ENCODE results near the gene FUOM. TPM values are rescaled to one million over a fixed set of nuclear protein-coding genes. Genes with fewer than 3 reads are reported as not detected.
"Not testable (repeated sequence)": the region's sequence is repeated elsewhere in the genome, so short reads cannot be mapped to it uniquely, and the experiment has no call there.

The FUOM gene
- total and polyA plus RNA-seq, 9 of the 15 experiments (the other 6 are each of a cell fraction or from before 2014, with no cell fraction given) = 1.8 to 96.1 (median 27.0) TPM

- not testable (repeated sequence) for H3K4me2 ChIP-seq (ENCODE audit: insufficient read depth, low read length)
Measured at GRCh38 chr10:133320852-133321422, 36.9 kb downstream of the FUOM start.

GRCh38 chr10:133318494-133319127 is 39.2 kb downstream of the FUOM start:
- peak overlapping the region; percentile 49 to 92; a peak in 3 of 4 replicates for H3K9ac ChIP-seq (ENCODE audit: insufficient read depth in 1 of 2, low read depth in 2 of 2, low read length in 2 of 2)
- H3K27me3 ChIP-seq (ENCODE audit: control insufficient read depth in 2 of 2, insufficient read depth in 2 of 2, low read length in 2 of 2) = no peaks in the 10 kb centered on the region
- in situ Hi-C loops (cut with MboI) = no loop called here
- intact Hi-C loops (cut with micrococcal nuclease) = no loop called here
- ChIA-PET CTCF (ENCODE audit: low intra/inter-chr PET ratio) (interaction anchor here (0.7 kb wide), 1 partner anchor 61 kb away, joined by 3 read pairs; no protein-coding TSS in a partner anchor), POLR2A (no interaction called here)
- peak overlapping the region; percentile 94 for H2AFZ ChIP-seq (ENCODE audit: low read depth, low read length)
- peak; percentile 73 for FAIRE-seq
- no peaks in the 10 kb centered on the region for H3K9me3 ChIP-seq (replicated peaks; ENCODE audit: control insufficient read depth, insufficient read depth, low read depth, low read length)
- DNase-seq (ENCODE audit: extremely low read depth in 1 of 4, low spot score in 3 of 4) = peak; percentile 60 to 82 (median 62)
- H3K4me1 ChIP-seq (replicated peaks in 1 of 2; ENCODE audit: control insufficient read depth in 2 of 2, insufficient read depth in 2 of 2, low read length in 2 of 2) = peaks cover 0 to 26% of the 10 kb centered on the region in 2 experiments; a peak in 4 of 5 replicates
- 11% methylated on average over 16 of the region's 51 CpGs for WGBS (ENCODE audit: insufficient coverage, low coverage, missing lambda C conversion rate)
- no peaks in the 10 kb centered on the region for H4K20me1 ChIP-seq (replicated peaks; ENCODE audit: control insufficient read depth, insufficient read depth, low read length)
- H3K9me1 ChIP-seq (ENCODE audit: control insufficient read depth, insufficient read depth, low read length) = no peaks in the 10 kb centered on the region
- peak overlapping the region; percentile 82 for H3K4me2 ChIP-seq (ENCODE audit: insufficient read depth, low read length)
- ATAC-seq = peak; percentile 99
- H3K4me3 ChIP-seq = peak overlapping the region; percentile 41
- H3K36me3 ChIP-seq (ENCODE audit: control insufficient read depth, insufficient read depth, low read length) = no peaks in the 10 kb centered on the region
- H3K79me2 ChIP-seq (ENCODE audit: control insufficient read depth, insufficient read depth, low read length) = no peaks in the 10 kb centered on the region
- BruUV-seq (replicated peaks) = no TSS peak
- no peak overlapping the region for H3K27ac ChIP-seq (ENCODE audit: extremely low read depth, low read depth, low read length)
- TF ChIP-seq GABPB2 (CRISPR knock-in tag; conservative IDR thresholded peaks at IDR 0.05) = no peak
- 0 out of 2 replicates have a peak, but pooled peaks have one; percentile 59 for TF ChIP-seq XRCC5 (IDR thresholded peaks at IDR 0.05; ENCODE audit: low read depth, low read length)
- TF ChIP-seq ATF7 (IDR thresholded peaks at IDR 0.05) = peak; percentile 58
- no peak for TF ChIP-seq CEBPZ (IDR thresholded peaks at IDR 0.05; ENCODE audit: borderline replicate concordance, low read depth, low read length)
- peak; percentile 71 for TF ChIP-seq MYC (IDR thresholded peaks at IDR 0.05; ENCODE audit: low read depth, low read length)
- TF ChIP-seq MYC (CRISPR knock-in tag; IDR thresholded peaks at IDR 0.05; ENCODE audit: borderline replicate concordance, low read depth) = no peak
- peak; percentile 67 for TF ChIP-seq ZFX (CRISPR knock-in tag; IDR thresholded peaks at IDR 0.05)

More at GRCh38 chr10:133320852-133321422, 36.9 kb downstream of the FUOM start:
- H3K9me1 ChIP-seq (ENCODE audit: control insufficient read depth, insufficient read depth, low read length); BruUV-seq (replicated peaks); in situ Hi-C loops (cut with MboI); H3K27me3 ChIP-seq (ENCODE audit: control insufficient read depth in 2 of 2, insufficient read depth in 2 of 2, low read length in 2 of 2); H3K4me3 ChIP-seq; DNase-seq (ENCODE audit: extremely low read depth in 1 of 4, low spot score in 3 of 4); H3K27ac ChIP-seq (ENCODE audit: extremely low read depth, low read depth, low read length); H3K9ac ChIP-seq (ENCODE audit: insufficient read depth in 1 of 2, low read depth in 2 of 2, low read length in 2 of 2); H4K20me1 ChIP-seq (replicated peaks; ENCODE audit: control insufficient read depth, insufficient read depth, low read length); H3K36me3 ChIP-seq (ENCODE audit: control insufficient read depth, insufficient read depth, low read length); H3K9me3 ChIP-seq (replicated peaks; ENCODE audit: control insufficient read depth, insufficient read depth, low read depth, low read length); H3K79me2 ChIP-seq (ENCODE audit: control insufficient read depth, insufficient read depth, low read length); ATAC-seq; CTCF ChIA-PET (ENCODE audit: low intra/inter-chr PET ratio); H2AFZ ChIP-seq (ENCODE audit: low read depth, low read length); FAIRE-seq: not testable (repeated sequence)
- WGBS (ENCODE audit: insufficient coverage, low coverage, missing lambda C conversion rate) = 73% methylated on average over 6 of the region's 6 CpGs
- peaks cover 0 to 35% of the 10 kb centered on the region in 2 experiments; a peak in 4 of 5 replicates for H3K4me1 ChIP-seq (replicated peaks in 1 of 2; ENCODE audit: control insufficient read depth in 2 of 2, insufficient read depth in 2 of 2, low read length in 2 of 2)
- intact Hi-C loops (cut with micrococcal nuclease) = loop anchor here (10.0 kb wide), 2 partner anchors 74 to 164 kb away; partner anchors contain the start of gene MTG1
- POLR2A ChIA-PET = interaction anchor here (1.1 kb wide), 1 partner anchor 69 kb away, joined by 4 read pairs; no protein-coding TSS in a partner anchor
- TF ChIP-seq NFYB (IDR thresholded peaks at IDR 0.05; ENCODE audit: extremely low read depth, insufficient read length) (peak; percentile 54), ZNF316 (IDR thresholded peaks at IDR 0.05) (peak; percentile 81), ASH1L (IDR thresholded peaks at IDR 0.05; ENCODE audit: borderline replicate concordance, low read depth, partially characterized antibody) (peak; percentile 66), C11orf30 (IDR thresholded peaks at IDR 0.05; ENCODE audit: low read depth) (0 out of 2 replicates have a peak, but pooled peaks have one; percentile 45), MAFG (tag; conservative IDR thresholded peaks at IDR 0.05) (peak; percentile 57)

Measured in K562 (cell line).